Activated CD8-positive, alpha-beta memory T cell treated with anti-CD3 and anti-CD28 coated beads, Interleukin-2, amount 50 U/mL, for 1 hour (primary cell): ENCODE data around the gene FAM171A1.
"Not testable (repeated sequence)": the region's sequence is repeated elsewhere in the genome, so short reads cannot be mapped to it uniquely, and the experiment has no call there.

ENCODE experiments used
- DNase-seq: peaks from one replicate; pipeline ENCODE4 v3.0.0-alpha.2; 2020; ENCODE audit errors: extremely low read depth

Gene FAM171A1

DNA sequence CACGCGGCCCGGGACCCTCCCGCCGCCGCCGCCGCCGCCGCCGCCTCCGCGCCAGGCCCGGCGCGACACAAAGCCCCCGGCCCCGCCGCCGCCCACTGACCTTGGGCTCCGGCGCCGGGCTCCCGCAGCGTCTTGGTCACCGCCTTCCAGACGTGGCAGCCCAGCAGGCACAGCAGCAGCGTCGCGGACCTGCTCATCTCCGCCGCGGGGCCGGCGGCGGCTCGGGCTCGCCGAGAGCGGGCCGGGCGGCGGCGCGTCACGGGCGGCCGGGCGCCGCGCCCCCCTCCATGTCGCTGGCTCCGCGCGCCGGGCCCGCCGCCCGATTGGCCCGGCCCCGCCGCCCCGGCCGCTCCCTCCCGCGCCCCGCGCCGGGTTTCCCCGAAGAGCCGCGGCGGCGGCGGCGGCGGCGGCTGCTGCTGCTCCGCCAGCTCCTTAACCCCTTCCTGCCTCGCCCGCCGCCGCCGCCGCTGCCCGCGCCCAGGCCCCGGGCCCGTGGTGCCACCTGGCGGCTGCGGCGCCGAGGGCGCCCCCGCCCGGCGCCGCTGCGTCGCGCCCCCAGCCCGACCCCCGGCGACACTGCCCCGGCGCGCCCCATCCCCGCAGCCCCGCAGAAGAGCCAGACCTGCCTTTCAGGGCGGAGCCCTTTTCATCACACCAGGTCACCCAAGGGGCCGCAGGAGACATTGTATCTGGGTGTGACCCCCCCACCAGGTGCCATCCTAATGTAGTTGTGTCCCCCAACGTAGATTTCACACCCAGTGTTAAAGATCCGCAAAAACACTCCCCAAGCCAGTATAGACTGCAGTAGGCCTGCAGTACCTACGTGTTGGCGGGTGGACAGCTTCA lies at the start of gene FAM171A1:
FAM171A1 (minus strand) TSS at position 434 of the 846 bp plus-strand sequence; CDS start at position 197, 237 bp downstream.
- DNase-seq = peak; percentile 11

DNA sequence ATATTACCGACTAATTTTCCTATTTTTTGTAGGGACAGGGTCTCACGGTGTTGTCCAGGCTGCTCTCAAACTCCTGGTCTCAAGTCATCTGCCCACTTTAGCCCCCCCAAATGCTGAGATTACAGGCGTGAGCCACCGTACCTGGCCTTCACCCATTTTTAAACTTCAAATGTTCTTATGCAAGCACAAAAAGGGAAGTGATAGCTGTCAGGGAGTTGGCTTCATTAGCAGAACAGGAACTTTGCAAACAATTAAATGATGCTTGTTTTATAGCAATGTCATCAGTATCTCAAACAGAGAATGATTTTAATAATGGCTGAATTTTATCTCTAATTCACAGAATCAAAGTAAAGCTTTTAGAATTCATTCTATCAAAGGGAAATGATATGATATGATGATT lies 49.8 kb upstream of the FAM171A1 start:
- no peak for DNase-seq

DNA sequence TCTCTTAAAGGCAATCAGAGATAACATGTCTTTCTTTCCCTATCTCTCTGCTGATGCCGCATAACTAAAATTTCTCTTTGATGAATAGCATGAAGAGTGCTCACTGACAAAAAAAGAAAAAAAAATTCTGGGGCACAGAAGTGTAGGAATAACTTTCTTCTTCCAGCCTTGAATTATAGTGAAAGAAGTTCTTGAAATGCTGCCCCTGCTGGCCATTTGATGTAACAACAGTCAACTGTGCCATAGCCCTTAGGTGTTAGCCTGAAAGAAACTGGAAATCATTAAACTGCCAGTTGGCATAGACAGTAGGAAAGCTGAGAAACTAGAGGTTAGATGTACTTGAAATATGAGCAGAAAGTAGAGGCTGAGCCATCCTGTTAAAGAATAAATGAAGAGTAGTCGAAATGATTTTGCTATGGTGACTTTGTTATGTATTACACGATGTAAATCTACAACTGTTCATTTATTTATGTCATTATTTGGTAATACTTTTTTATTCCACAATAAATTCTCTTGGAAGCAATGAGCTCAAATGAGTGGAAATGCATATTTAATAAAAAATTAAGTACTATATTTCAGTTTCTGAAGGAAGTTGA lies 48.3 kb upstream of the FAM171A1 start:
- no peak for DNase-seq

DNA sequence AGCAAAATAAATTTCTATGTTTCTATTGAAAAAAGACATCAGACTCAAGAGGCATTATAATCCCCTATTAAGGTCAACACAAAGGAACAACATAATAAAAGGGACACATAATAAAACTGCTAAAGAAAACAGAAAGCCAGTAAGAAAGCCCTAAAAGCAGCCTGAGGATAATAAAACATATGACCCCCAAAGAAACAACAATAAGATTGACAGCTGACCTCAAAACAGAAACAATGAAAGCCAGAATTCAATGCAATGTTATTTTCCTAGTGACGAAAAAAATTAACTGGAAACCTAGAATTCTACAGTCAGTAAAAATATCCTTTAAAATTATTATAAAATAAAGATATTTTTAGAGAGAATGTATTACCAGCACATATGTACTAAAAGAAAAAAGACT lies 44.9 kb upstream of the FAM171A1 start:
- DNase-seq = no peak

DNA sequence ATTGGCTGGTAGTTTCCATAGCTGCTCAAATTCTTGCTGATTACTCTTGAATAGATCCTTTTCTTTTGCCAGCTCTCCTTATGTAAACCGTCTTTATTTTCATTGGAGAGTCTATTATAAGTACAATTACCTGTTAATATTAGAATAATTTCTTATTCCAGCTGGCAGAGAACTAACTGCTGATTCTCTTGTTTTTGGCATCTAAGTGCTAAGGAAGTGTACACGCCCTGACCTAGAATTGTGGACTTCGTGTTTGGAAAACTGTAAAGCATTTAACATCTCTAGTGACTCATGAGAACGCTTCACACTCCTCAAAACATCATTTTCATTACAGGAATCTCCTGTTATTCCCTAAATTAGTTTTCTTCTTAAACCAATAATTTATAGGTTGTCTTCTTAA lies 39.9 kb upstream of the FAM171A1 start:
- no peak for DNase-seq

DNA sequence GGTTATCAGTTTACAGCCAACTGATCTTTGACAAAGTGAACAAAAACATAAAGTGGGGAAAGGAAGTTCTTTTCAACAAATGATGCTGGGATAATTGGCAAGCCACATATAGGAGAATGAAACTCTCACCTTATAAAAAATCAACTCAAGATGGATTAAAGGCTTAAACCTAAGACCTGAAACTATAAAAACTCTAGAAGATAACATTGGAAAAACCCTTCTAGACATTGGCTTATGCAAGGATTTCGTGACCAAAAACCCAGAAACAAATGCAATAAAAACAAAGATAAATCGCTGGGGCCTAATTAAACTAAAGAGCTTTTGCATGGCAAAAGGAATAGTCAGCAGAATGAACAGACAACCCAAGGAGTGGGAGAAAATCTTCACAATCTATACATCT lies 38.3 kb upstream of the FAM171A1 start:
- not testable (repeated sequence) for DNase-seq

DNA sequence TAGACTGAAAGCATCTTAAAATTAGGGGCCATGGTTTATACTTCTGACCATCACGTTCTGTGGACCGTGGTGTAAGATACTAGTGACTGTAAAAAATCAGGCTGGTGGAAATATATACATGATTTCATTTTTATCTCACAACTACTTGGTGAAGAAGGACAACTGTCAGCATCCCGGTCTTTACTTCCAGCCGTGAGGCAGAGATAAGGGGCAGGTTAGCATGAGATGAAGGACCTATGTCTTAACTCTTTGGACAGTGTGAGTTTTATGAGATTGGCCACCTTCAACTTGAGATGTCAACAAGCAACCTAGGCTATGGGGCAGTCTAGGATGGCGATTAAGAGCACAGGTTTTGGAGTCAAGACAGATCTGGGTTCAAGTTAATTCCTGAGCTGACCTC lies 37.5 kb upstream of the FAM171A1 start:
- no peak for DNase-seq

DNA sequence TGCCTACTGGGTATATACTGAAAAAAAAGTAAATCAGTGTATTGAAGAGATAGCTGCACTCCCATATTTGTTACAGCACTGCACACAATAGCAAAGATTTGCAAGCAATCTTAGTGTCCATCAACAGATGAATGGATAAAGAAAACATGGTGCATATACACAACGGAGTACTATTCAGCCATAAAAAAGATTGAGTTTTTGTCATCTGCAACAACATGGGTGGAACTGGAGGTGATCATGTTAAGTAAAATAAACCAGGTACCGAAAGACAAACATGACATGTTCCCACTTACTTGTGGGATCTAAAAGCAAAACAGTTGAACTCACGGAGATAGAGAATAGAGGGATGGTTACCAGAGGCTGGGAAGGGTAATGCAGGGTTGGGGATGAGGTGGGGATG lies 34.2 kb upstream of the FAM171A1 start:
- no peak for DNase-seq

DNA sequence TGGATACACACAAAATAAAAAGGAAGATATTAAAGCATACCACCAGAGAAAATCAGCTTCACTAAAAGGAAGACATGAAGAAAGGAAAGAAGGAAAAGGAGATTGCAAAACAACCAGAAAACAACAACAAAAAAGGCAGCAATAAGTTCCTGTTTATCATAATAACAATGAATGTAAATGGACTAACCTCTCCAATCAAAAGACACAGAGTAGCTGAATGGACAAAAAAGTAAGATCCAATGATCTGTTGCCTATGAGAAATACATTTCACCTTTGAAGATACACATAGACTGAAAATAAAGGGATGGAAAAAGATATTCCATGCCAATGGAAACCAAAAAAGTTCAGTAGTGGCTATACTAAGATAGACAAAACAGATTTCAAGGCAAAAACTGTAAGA lies 30.3 kb upstream of the FAM171A1 start:
- no peak for DNase-seq

DNA sequence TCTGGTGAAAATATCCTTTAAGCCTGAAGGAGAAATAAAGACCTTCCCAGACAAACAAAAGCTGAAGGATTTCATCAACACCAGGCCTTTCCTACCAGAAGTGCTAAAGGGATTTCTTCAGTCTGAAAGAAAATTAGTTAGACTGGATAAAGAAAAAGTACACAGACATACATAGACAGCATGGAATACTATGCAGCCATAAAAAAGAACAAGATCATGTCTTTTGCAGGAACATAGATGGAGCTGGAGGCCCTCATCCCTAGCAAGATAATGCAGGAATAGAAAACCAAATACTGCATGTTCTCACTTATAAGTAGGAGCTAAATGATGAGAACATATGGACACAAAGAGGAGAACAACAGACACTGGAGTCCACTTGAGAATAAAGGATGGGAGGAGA lies 29.4 kb upstream of the FAM171A1 start:
- DNase-seq = not testable (repeated sequence)

DNA sequence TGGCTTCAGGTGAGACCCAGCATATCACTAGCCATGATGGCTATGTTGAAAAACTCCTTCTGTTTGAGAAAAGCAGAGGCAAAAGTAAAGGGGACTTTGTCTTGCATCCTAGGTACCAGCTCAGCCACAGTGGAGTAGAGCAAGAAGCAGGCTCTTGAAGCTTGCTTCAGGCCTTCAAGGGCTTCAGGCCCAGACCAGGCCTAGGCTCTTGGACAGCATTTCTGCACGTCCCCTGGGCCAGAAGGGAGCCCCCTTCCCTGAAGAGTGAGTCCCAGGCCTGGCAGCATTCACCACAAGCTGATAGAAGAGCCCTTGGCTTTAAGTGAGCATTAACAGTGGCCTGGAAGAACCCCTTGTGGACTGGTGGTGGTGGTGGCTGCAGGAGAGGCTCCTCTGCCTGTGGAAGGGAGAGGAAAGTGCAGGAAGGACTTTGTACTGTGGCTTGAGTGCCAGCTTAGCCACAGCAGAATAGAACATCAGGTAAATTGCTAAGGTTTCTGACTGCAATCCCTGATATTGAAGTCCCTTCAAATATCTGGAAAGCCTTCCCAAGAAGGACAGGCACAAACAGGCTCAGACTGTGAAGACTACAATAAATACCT lies 28.1 kb upstream of the FAM171A1 start:
- DNase-seq = no peak

DNA sequence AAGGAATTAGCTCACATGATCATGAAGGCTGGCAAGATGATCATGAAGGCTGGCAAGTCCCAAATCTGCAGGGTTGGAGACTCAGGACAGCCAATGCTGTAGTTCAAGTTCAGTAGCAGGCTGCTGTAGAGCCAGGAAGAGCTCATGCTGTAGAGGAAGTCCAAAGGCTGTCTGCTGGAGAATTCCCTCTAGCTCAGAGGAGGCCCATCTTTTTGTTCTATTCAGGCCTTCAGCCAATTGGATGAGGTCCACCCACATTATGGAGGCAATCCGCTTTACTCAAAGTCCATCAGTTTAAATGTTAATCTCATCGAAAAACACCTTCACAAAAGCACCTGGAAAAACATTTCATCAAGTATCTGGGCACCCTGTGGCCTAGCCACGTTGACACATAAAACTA lies 24.8 kb upstream of the FAM171A1 start:
- no peak for DNase-seq

DNA sequence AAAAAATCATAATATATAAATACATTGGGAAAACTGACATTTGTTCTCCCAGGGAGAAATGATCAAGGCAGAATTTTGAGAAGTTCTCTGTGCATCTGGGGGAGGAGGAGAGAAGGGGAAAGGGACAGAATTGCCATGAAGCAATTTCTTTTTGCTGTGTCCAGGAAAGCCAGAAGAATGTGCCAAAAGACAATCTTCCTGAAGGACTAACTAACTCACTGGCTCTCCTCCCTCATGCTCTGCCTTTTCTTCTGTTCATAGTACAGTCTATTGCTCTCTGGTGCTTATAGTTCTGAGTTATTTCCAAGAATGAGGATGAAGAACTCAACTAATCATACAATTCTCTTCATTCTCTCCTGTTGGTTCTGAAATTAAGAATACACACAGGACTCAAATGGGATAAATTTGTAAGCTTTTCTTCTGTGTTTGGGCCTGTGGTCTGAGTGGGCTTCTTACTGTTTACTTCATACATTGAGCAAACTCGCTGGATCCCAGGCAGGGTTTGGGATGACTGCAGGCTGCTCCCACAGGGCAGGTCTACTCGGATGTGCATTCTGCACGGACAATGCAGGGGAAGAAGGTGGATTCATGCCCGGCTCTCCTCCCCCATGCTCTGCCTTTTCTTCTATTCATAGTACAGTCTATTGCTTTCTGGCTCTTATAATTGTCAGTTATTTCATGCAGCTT lies 22.2 kb upstream of the FAM171A1 start:
- DNase-seq = no peak

DNA sequence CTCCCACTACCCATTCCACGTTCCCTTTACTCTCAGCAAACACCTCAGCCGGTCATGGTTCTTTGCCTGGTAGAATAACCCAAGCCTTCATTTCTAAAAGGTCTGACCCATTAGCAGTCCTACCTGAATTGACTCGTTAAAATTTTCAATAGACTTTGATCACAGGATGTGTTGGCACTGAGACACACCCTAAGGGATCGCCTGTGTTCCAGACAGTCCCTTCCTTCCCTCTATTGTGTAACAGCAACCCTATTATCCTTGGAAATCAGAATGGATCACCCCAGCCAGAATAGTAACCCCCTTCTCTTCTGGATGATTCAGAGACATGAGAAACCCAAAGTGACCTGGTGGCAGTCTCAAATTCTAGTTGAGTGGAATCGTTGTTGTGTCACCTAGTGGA lies 20.4 kb upstream of the FAM171A1 start:
- no peak for DNase-seq

DNA sequence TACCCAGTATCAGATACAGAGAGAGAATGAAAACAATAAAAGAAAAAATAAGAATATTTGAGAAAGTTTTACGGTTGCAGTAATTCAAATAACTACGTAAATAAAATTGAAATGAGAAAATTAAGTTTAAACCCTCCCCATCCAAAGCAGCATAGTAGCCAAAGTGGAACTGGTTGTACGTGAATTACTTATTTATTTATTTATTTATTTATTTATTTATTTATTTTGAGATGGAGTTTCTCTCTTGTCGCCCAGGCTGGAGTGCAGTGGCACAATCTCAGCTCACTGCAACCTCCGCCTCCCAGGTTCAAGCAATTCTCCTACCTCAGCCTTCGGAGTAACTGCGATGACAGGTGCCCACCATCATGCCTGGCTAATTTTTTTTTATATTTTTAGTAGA lies 17.1 kb upstream of the FAM171A1 start:
- DNase-seq = not testable (repeated sequence)

DNA sequence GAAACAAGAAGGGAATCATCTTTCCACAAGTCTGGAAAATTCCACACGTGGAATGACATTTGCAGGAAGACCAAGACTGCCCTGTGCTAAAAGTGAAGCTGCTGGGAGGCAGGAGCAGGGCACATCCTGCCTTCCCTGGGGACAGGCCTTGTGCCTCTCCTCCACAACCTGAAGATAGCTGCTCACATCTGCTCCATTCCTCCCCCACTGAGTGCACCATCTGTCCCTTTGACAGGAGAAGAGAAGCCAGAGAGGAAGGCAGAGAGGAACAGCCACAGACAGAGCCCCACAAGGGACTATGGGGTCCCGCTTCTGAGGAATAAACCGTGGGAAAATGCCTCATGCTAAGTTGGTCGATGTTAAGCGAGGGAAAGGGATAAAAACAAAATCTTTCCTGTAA lies 15.9 kb upstream of the FAM171A1 start:
- no peak for DNase-seq

DNA sequence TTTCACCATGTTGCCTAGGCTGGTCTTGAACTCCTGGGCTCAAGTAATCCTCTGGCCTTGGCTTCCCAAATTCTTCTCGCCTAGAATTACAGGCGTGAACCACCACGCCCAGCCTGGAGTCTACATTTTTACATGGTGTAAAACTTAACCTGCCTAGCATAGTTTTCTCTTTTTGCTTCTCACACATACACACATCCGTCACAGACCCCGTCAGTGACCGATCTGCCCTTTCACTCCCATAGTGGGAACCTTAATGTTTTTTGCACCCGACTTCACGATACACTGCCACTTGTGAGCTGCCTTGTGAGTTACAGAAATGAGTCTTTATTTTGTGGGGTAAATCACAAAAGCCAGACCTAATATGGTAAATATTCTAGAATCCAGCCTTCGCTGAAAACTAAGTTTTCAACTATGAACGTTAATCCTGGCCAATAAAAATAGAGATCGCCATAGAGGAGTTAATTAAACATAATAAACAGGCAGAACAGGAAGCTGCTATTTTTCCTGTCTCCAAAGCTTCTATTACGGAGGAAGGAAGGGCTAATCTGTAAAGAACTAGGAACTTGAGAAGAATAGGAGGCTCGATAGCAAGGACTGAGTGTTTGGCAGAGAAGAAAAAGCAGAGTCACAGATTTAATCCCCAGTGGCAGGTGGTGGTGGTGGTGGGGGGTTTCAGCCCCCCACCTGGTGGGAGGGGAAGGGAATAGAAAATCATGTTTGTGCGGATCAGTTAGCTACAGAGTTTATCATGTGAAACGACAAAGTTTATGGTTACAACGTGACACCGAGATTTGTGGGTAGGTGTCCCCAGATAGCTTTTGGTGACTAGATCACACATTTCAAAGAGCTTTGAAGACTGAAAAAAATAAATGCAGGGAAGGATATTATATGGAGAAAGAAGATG lies 14.7 kb upstream of the FAM171A1 start:
- DNase-seq = no peak

DNA sequence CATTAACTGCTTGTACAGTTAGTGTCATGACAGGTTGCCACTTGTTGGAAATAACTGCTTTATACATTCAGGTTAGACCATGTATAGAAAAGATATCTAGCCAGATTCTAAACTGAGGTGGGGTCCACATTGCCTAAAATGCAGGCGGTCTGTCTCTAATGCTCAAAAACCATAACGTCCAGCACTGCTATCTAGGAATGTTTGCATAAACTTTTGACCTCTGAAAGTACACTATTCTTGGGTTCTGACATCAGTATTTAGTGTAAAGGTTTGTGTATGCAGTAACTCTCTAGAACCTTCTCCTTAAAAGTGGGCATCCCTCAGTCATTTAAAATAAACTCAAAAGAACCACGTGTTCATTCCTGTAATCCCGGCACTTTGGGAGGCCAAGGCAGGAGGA lies 10.3 kb upstream of the FAM171A1 start:
- DNase-seq = no peak

DNA sequence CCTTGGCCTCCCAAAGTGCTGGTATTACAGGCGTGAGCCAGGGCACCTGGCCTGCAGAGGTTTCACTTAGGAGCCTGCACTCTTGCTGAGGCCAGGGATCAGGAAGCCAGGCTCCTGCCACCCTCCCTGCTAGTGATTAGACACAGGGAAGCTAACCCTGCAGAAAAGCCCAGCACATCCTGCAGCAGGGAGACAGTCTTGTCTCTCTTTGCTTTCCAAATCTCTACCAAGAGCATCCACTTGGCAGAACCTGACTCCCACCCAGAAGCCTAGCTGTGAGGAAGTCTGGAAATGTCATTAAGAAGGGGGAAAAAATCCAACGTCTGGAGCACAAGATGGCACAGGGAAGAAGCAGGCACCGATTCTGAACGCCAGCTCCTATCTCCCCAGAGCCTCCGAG lies 8.0 kb upstream of the FAM171A1 start:
- no peak for DNase-seq

DNA sequence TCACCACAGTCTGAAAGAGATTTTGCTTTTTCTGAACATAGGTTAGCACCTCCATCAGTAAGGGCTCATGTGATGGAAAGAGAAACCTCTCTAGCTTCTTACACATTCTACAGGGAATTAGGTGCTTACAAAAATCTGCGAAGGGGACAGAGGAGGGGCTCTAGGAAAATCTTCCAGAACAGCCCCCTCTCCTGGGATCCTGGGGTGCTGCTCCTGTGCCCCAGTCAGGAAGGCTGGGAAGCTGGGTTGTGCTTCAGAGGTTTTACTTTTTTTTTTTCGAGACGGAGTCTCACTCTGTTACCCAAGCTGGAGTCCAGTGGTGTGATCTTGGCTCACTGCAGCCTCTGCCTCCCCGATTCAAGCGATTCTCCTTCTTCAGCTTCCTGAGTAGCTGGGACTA lies 7.5 kb upstream of the FAM171A1 start:
- no peak for DNase-seq

DNA sequence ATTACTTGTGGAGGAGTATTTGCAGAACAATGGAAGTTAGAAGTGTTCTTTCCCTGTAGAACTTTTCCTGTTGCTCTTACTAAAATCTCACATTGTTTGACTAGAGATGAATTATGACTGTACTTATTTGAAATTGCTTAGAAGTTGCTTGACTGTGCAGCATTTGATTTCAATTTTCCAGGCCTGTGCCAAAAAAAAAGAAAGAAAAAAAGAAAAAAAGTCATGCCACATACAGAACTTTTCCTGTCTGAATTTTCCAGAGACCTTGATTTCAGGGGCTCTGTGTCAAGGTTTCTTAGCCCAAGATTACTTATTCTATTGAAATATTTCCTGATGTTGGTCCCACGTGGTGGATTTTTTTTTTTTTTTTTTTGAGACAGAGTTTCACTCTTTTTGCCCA lies 3.5 kb upstream of the FAM171A1 start:
- no peak for DNase-seq
